Neutrophil (primary cell): ENCODE results near the gene XRCC5.

Experiments
- H3K27ac ChIP-seq: fragments of 200-600 bp; sonication (generic); 2 replicates; pipeline ENCODE4 v1.5.1; 2016; ENCODE audit warnings: mild to moderate bottlenecking, moderate library complexity
- H3K27me3 ChIP-seq: fragments of 200-600 bp; sonication (generic); 2 replicates; pipeline ENCODE4 v1.6.0; 2016; ENCODE audit warnings: mild to moderate bottlenecking
- H3K36me3 ChIP-seq: fragments of 200-600 bp; sonication (generic); 2 replicates; pipeline ENCODE4 v1.5.1; 2017
- H3K4me1 ChIP-seq, 2 experiments: fragments of 200-600 bp in 1 of 2; sonication (generic) in 1 of 2; 1 replicate in 1 of 2; 2 replicates in 1 of 2; pipeline versions ENCODE4 v1.5.1 to v1.6.1; 2013 to 2016; ENCODE audit warnings: low read depth in 1 of 2, low read length in 1 of 2, mild to moderate bottlenecking in 1 of 2, moderate library complexity in 1 of 2; ENCODE audit not compliant: control insufficient read depth in 1 of 2, insufficient read depth in 1 of 2
- H3K4me3 ChIP-seq, 2 experiments: fragments of 200-600 bp in 1 of 2; sonication (generic) in 1 of 2; 1 replicate in 1 of 2; 2 replicates in 1 of 2; pipeline ENCODE4 v1.5.1; 2013 to 2016; ENCODE audit warnings: low read depth in 1 of 2, low read length in 1 of 2, mild to moderate bottlenecking in 1 of 2, moderate library complexity in 1 of 2
- H3K9me3 ChIP-seq: fragments of 200-600 bp; sonication (generic); 2 replicates; pipeline ENCODE4 v1.5.1; 2016
- TF ChIP-seq, protein P1 (sequence below): fragments of 200-600 bp; sonication (generic); IDR thresholded peaks from 2 replicates; pipeline ENCODE4 v1.5.1; 2016; ENCODE audit warnings: antibody characterized with exemption

Gene XRCC5

DNA sequence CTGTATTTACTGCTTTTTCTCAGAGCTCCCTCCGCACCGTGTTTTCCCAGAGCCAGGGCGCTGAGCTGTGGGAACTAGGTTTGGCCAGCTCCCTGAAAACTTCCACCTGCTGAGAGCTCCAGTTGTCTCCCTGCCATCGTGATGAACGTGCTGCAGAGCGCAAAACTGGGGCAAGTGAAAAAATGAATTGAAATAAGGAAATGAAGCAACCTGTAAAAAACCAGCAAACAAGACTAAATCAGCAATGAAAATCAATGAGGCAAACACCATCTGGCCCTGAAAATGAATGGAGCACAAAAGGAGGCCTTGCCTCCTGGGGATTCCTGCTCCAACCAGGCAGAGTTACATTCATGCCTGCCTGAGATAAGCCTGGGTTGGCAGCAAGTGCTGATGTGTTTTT, 133.2 kb downstream of the XRCC5 start:
- TF ChIP-seq, protein P1, sequence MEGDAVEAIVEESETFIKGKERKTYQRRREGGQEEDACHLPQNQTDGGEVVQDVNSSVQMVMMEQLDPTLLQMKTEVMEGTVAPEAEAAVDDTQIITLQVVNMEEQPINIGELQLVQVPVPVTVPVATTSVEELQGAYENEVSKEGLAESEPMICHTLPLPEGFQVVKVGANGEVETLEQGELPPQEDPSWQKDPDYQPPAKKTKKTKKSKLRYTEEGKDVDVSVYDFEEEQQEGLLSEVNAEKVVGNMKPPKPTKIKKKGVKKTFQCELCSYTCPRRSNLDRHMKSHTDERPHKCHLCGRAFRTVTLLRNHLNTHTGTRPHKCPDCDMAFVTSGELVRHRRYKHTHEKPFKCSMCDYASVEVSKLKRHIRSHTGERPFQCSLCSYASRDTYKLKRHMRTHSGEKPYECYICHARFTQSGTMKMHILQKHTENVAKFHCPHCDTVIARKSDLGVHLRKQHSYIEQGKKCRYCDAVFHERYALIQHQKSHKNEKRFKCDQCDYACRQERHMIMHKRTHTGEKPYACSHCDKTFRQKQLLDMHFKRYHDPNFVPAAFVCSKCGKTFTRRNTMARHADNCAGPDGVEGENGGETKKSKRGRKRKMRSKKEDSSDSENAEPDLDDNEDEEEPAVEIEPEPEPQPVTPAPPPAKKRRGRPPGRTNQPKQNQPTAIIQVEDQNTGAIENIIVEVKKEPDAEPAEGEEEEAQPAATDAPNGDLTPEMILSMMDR = no peak
- no peaks in the 10 kb centered on the region for H3K27me3 ChIP-seq
- no peak overlapping the region for H3K4me3 ChIP-seq
- no peak overlapping the region for H3K27ac ChIP-seq
- H3K36me3 ChIP-seq = no peaks in the 10 kb centered on the region
- H3K9me3 ChIP-seq = no peaks in the 10 kb centered on the region
- H3K4me1 ChIP-seq = no peaks in the 10 kb centered on the region

DNA sequence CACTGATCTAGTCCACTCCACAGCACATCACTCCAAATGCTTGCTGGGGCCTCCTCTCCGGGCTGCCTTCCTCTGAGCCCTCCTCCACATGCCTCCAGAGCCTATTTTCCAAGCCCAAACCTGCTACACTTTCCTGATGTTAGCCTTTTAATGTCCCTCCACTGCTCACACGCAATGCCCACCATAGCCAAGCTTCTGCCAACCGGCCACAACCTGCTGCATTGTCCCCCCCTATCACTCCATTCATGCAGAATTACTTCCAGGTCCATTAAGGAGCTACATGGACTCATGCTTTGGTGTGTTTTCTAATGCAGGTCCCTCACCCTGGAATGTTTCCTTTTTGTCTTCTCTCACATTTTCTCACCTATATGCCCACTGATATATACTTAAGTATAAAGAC, 133.9 kb downstream of the XRCC5 start:
- TF ChIP-seq, protein P1 = no peak
- Histone ChIP-seq H3K27ac (no peak overlapping the region), H3K36me3 (no peaks in the 10 kb centered on the region)

DNA sequence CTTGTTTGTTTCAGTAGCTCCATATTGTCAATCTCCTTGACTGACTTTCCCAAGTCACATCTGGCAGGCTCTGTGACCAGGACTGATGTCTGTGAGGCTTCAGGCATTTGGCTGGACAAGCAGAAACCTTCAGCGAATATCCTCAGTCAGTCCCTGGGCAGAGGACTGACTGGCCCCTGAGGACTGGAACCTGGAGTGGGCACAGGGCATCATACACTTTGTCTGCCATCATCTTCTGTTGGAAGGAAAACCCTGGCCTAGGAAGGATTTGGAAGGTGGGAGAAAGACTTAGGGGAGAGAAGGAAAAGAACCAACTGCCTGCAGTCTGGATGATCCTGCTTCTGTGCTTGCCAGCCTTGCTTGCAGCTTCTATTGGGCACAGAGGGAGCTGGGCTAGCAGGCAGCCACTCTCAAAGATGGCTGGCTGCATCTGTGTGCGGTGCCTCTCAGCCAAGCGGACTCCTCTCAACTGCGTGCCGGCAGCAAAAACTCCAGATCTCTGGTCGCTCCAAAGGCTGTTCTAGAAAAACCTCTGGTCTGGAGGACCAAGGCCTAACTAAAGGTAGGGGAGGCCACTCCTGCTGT, 136.3 kb downstream of the XRCC5 start:
- TF ChIP-seq, protein P1 = no peak
- Histone ChIP-seq H3K36me3 (no peaks in the 10 kb centered on the region), H3K4me3 (no peak overlapping the region), H3K27me3 (no peaks in the 10 kb centered on the region), H3K4me1 (no peaks in the 10 kb centered on the region), H3K27ac (no peak overlapping the region), H3K9me3 (no peaks in the 10 kb centered on the region)

More for the DNA sequence above, 133.9 kb downstream of the XRCC5 start:
- Histone ChIP-seq H3K9me3 (no peaks in the 10 kb centered on the region), H3K27me3 (no peaks in the 10 kb centered on the region), H3K4me3 (no peak overlapping the region), H3K4me1 (no peaks in the 10 kb centered on the region)

DNA sequence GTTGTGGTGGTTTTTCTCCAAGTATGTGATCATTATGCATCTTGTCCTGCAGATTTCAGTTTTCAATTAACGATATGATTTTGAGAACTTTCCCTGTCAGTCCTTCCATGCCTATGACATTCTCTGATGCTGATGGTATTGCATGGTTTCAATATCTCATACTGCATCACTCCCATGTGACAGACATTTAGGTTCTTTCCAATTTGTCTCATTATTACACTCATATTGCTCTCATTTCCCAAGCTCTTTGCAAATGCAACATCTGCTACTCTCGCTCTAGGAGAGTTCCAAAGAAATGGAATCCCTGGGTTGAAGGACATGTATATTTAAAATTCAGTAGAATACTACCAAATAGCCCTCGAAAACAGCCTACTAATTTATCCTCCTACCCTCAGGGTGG, 137.6 kb downstream of the XRCC5 start:
- H3K27ac ChIP-seq = no peak overlapping the region

More for the DNA sequence above, 137.6 kb downstream of the XRCC5 start:
- Histone ChIP-seq H3K36me3 (no peaks in the 10 kb centered on the region), H3K9me3 (no peaks in the 10 kb centered on the region), H3K27me3 (no peaks in the 10 kb centered on the region), H3K4me1 (no peaks in the 10 kb centered on the region), H3K4me3 (no peak overlapping the region)
- TF ChIP-seq, protein P1 = no peak
